Neutrophil (primary cell): Measurements from ENCODE around the gene LIFR.

Experiments used
- H3K27ac ChIP-seq: fragments of 200-600 bp; sonication (generic); 2 replicates; pipeline ENCODE4 v1.5.1; 2016; ENCODE audit warnings: mild to moderate bottlenecking, moderate library complexity
- H3K27me3 ChIP-seq: fragments of 200-600 bp; sonication (generic); 2 replicates; pipeline ENCODE4 v1.6.0; 2016; ENCODE audit warnings: mild to moderate bottlenecking
- H3K36me3 ChIP-seq: fragments of 200-600 bp; sonication (generic); 2 replicates; pipeline ENCODE4 v1.5.1; 2017
- H3K4me1 ChIP-seq, 2 experiments: fragments of 200-600 bp in 1 of 2; sonication (generic) in 1 of 2; 1 replicate in 1 of 2; 2 replicates in 1 of 2; pipeline versions ENCODE4 v1.5.1 to v1.6.1; 2013 to 2016; ENCODE audit warnings: low read depth in 1 of 2, low read length in 1 of 2, mild to moderate bottlenecking in 1 of 2, moderate library complexity in 1 of 2; ENCODE audit not compliant: control insufficient read depth in 1 of 2, insufficient read depth in 1 of 2
- H3K4me3 ChIP-seq, 2 experiments: fragments of 200-600 bp in 1 of 2; sonication (generic) in 1 of 2; 1 replicate in 1 of 2; 2 replicates in 1 of 2; pipeline ENCODE4 v1.5.1; 2013 to 2016; ENCODE audit warnings: low read depth in 1 of 2, low read length in 1 of 2, mild to moderate bottlenecking in 1 of 2, moderate library complexity in 1 of 2
- H3K9me3 ChIP-seq: fragments of 200-600 bp; sonication (generic); 2 replicates; pipeline ENCODE4 v1.5.1; 2016
- CTCF ChIP-seq: fragments of 200-600 bp; sonication (generic); IDR thresholded peaks from 2 replicates; pipeline ENCODE4 v1.5.1; 2016; ENCODE audit warnings: antibody characterized with exemption

The LIFR gene

GRCh38 chr5:38515646-38516045, 40.8 kb downstream of the LIFR start:
- Histone ChIP-seq H3K9me3 (no peaks in the 10 kb centered on the region), H3K4me1 (no peaks in the 10 kb centered on the region), H3K27me3 (no peaks in the 10 kb centered on the region), H3K36me3 (no peaks in the 10 kb centered on the region), H3K27ac (no peak overlapping the region), H3K4me3 (no peak overlapping the region)
- TF ChIP-seq CTCF: no peak

- Histone ChIP-seq H3K27ac (no peak overlapping the region), H3K4me1 (no peaks in the 10 kb centered on the region), H3K9me3 (no peaks in the 10 kb centered on the region), H3K27me3 (no peaks in the 10 kb centered on the region), H3K4me3 (no peak overlapping the region), H3K36me3 (no peaks in the 10 kb centered on the region)
- TF ChIP-seq CTCF: no peak
Measured at GRCh38 chr5:38515092-38515491, 41.4 kb downstream of the LIFR start.

- H3K36me3 ChIP-seq: no peaks in the 10 kb centered on the region
- peaks cover 23% of the 10 kb centered on the region for H3K27me3 ChIP-seq
- H3K27ac ChIP-seq: no peak overlapping the region
- TF ChIP-seq CTCF: no peak
- no peak overlapping the region for H3K4me3 ChIP-seq
- H3K9me3 ChIP-seq: no peaks in the 10 kb centered on the region
- H3K4me1 ChIP-seq: no peaks in the 10 kb centered on the region
Measured at GRCh38 chr5:38509185-38509584, 47.3 kb downstream of the LIFR start.

- Histone ChIP-seq H3K9me3 (no peaks in the 10 kb centered on the region), H3K27me3 (peaks cover 23% of the 10 kb centered on the region), H3K27ac (no peak overlapping the region), H3K4me3 (no peak overlapping the region), H3K36me3 (no peaks in the 10 kb centered on the region), H3K4me1 (no peaks in the 10 kb centered on the region)
- TF ChIP-seq CTCF: no peak
Measured at GRCh38 chr5:38506302-38506701, 50.1 kb downstream of the LIFR start.

GRCh38 chr5:38500573-38501260, 55.7 kb downstream of the LIFR start:
- Histone ChIP-seq H3K9me3 (no peaks in the 10 kb centered on the region), H3K4me1 (no peaks in the 10 kb centered on the region), H3K27ac (no peak overlapping the region), H3K4me3 (no peak overlapping the region), H3K27me3 (peaks cover 13% of the 10 kb centered on the region), H3K36me3 (no peaks in the 10 kb centered on the region)
- TF ChIP-seq CTCF: no peak
